ENCODE results near the gene FZD1.

DNA sequence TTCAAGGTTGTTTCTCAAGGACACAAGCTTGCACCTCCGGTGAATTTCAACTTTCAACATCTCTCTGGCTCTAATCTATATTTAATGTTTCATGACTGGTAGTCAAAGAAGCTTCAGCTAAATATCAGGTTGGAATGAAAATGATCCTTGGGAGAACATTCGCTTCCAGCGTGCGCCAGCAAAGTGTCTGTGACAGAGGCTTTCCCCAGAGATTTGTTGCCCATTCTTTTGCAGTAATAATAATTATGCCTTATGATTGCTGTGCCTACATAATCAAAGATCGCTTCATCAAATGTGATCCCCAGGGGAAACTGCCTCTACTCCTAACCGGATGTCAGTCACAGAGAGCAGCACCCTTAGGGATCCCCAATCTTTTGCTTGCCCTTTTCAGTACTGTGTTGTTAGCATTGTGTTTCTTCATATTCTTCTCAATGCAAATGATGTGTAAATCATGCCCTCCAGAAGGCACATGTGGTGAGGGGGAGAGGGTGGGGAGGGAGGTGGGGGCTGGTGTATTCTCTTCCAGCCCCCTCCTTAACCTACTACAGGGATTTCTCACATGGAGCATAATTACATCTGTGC, 30.5 kb downstream of the FZD1 start:
- TF ChIP-seq POLR2AphosphoS5 (IDR thresholded peaks at IDR 0.05; ENCODE audit: low read depth) (no peak), SPI1 (IDR thresholded peaks at IDR 0.05; ENCODE audit: borderline replicate concordance, low read depth) (no peak)
- TF ChIP-seq, protein P1, sequence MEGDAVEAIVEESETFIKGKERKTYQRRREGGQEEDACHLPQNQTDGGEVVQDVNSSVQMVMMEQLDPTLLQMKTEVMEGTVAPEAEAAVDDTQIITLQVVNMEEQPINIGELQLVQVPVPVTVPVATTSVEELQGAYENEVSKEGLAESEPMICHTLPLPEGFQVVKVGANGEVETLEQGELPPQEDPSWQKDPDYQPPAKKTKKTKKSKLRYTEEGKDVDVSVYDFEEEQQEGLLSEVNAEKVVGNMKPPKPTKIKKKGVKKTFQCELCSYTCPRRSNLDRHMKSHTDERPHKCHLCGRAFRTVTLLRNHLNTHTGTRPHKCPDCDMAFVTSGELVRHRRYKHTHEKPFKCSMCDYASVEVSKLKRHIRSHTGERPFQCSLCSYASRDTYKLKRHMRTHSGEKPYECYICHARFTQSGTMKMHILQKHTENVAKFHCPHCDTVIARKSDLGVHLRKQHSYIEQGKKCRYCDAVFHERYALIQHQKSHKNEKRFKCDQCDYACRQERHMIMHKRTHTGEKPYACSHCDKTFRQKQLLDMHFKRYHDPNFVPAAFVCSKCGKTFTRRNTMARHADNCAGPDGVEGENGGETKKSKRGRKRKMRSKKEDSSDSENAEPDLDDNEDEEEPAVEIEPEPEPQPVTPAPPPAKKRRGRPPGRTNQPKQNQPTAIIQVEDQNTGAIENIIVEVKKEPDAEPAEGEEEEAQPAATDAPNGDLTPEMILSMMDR (IDR thresholded peaks at IDR 0.05; ENCODE audit: insufficient read depth, low read length): no peak
- TF ChIP-seq, protein P2, sequence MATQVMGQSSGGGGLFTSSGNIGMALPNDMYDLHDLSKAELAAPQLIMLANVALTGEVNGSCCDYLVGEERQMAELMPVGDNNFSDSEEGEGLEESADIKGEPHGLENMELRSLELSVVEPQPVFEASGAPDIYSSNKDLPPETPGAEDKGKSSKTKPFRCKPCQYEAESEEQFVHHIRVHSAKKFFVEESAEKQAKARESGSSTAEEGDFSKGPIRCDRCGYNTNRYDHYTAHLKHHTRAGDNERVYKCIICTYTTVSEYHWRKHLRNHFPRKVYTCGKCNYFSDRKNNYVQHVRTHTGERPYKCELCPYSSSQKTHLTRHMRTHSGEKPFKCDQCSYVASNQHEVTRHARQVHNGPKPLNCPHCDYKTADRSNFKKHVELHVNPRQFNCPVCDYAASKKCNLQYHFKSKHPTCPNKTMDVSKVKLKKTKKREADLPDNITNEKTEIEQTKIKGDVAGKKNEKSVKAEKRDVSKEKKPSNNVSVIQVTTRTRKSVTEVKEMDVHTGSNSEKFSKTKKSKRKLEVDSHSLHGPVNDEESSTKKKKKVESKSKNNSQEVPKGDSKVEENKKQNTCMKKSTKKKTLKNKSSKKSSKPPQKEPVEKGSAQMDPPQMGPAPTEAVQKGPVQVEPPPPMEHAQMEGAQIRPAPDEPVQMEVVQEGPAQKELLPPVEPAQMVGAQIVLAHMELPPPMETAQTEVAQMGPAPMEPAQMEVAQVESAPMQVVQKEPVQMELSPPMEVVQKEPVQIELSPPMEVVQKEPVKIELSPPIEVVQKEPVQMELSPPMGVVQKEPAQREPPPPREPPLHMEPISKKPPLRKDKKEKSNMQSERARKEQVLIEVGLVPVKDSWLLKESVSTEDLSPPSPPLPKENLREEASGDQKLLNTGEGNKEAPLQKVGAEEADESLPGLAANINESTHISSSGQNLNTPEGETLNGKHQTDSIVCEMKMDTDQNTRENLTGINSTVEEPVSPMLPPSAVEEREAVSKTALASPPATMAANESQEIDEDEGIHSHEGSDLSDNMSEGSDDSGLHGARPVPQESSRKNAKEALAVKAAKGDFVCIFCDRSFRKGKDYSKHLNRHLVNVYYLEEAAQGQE (IDR thresholded peaks at IDR 0.05; ENCODE audit: insufficient replicate concordance, low read depth): no peak

All from HL-60 (cell line).